ENCODE data around the gene ARHGEF4.

The ARHGEF4 gene

GRCh38 chr2:130845505-130846085 lies 8.9 kb downstream of the ARHGEF4 start:
- TF ChIP-seq CTCF (IDR thresholded peaks at IDR 0.05; ENCODE audit: control insufficient read depth, insufficient read depth, low read depth, low read length, missing control alignments): no peak
- no peak overlapping the region for H3K4me3 ChIP-seq (ENCODE audit: control insufficient read depth, low read depth, low read length)
- no peak for DNase-seq (ENCODE audit: low read depth)

- H3K4me3 ChIP-seq (ENCODE audit: control insufficient read depth, low read depth, low read length): no peak overlapping the region
- no peak for DNase-seq (ENCODE audit: low read depth)
- no peak for TF ChIP-seq CTCF (IDR thresholded peaks at IDR 0.05; ENCODE audit: control insufficient read depth, insufficient read depth, low read depth, low read length, missing control alignments)
Measured at GRCh38 chr2:130846233-130846632, 9.5 kb downstream of the ARHGEF4 start.

GRCh38 chr2:130846686-130847375 lies 10.1 kb downstream of the ARHGEF4 start:
- TF ChIP-seq CTCF (IDR thresholded peaks at IDR 0.05; ENCODE audit: control insufficient read depth, insufficient read depth, low read depth, low read length, missing control alignments): no peak
- no peak overlapping the region for H3K4me3 ChIP-seq (ENCODE audit: control insufficient read depth, low read depth, low read length)
- no peak for DNase-seq (ENCODE audit: low read depth)

- TF ChIP-seq CTCF (IDR thresholded peaks at IDR 0.05; ENCODE audit: control insufficient read depth, insufficient read depth, low read depth, low read length, missing control alignments): no peak
- DNase-seq (ENCODE audit: low read depth): no peak
- no peak overlapping the region for H3K4me3 ChIP-seq (ENCODE audit: control insufficient read depth, low read depth, low read length)
Measured at GRCh38 chr2:130847776-130848525, 11.2 kb downstream of the ARHGEF4 start.

- H3K4me3 ChIP-seq (ENCODE audit: control insufficient read depth, low read depth, low read length): no peak overlapping the region
- DNase-seq (ENCODE audit: low read depth): no peak
- no peak for TF ChIP-seq CTCF (IDR thresholded peaks at IDR 0.05; ENCODE audit: control insufficient read depth, insufficient read depth, low read depth, low read length, missing control alignments)
Measured at GRCh38 chr2:130848526-130849210, 12.0 kb downstream of the ARHGEF4 start.
